ENCODE data around the gene RFX5. TPM values are rescaled to one million over a fixed set of nuclear protein-coding genes. Genes with fewer than 3 reads are reported as not detected.

Gene RFX5
- total RNA-seq, 1 donor from 2014 or later = 69.2 TPM

DNA sequence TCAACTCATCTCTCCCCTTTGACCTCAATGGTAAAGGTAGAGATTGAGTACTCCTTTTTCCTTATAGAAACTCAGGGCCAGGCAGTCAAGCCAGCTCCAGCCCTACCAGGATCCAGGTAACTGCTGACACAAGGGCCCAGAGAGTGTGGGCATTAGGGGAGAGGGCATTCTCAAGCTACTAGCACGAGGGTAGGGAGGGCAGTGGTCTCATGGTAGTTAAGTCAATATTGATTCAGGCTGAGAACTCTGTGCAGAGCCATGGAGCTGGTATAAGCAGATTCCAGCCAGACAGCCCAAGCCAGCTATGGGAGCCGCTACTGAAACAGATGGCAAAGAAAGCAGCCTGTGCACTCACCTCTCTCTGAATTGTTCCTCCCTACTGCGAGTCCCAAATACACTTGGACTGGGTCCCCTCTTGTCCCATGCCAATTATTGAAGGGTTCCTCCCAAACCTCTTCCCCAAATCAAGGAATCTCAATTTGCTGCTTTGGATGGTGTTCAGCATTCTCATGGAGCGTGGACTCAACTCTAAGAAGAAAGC, 22.6 kb downstream of the RFX5 start:
- Mint-ChIP-seq H3K4me3 (no peak overlapping the region), H3K27ac (no peak overlapping the region), H3K36me3 (ENCODE audit: low read depth) (peaks cover 46% of the 10 kb centered on the region), H3K9me3 (no peaks in the 10 kb centered on the region), H3K27me3 (no peaks in the 10 kb centered on the region), H3K4me1 (peaks cover 33% of the 10 kb centered on the region)
- DNase-seq = no peak
- intact Hi-C loops (cut with micrococcal nuclease) = no loop called here

DNA sequence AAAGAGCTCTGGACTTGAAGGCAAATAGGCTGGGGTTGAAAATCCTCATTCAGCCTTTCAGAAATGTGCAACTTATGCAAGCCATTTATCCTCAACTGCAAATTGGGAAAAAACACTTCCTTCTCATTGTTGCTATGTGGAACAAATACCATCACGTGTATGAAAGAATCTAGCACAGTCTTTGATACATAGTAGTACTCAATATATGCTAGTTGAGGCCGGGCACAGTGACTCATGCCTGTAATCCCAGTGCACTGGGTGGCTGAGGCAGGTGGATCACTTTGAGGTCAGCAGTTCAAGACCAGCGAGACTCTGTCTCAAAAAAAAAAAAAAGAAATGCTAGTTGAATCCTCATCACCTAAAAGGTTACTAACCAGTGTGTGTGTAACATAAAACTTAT, 28.1 kb downstream of the RFX5 start:
- H3K9me3 Mint-ChIP-seq = no peaks in the 10 kb centered on the region
- no peaks in the 10 kb centered on the region for H3K27me3 Mint-ChIP-seq
- peaks cover 60% of the 10 kb centered on the region for H3K36me3 Mint-ChIP-seq (ENCODE audit: low read depth)
- DNase-seq = no peak
- no peak overlapping the region for H3K4me3 Mint-ChIP-seq
- intact Hi-C loops (cut with micrococcal nuclease) = no loop called here
- H3K4me1 Mint-ChIP-seq = peaks cover 17% of the 10 kb centered on the region
- no peak overlapping the region for H3K27ac Mint-ChIP-seq

DNA sequence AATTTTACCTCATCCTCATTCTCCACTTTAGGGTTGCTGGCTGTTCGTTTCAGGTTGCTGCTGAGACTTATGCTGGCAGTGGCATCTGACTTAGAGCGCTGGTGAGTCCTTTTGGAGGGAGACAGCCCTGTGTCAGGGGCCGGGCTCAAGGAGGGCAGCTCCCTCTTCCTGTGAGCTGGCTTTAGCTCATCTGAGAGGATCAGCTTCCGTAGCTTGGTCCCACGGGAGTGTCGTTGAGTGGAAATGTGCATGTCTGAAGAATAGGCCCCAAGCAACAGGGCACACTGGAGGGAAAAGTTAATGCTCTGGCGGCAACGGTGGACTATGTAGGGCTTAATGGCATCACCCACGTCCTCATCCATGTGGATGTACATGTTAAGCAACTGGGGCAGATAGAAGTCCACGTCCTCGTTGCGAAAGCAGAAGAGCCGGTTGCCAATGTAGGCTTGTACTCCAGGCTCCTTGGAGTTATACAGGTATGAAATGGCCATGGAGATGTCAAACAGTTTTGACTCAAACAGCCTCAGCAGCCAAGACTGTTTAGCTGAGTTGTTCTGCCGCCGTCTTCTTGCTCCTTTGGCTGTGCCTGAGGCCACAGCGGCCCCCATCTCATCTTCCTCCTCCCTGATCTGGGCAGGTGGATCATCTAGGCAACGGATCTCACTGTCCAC, 31.4 kb downstream of the RFX5 start:
- peaks cover 35% of the 10 kb centered on the region for H3K4me1 Mint-ChIP-seq
- DNase-seq = no peak

DNA sequence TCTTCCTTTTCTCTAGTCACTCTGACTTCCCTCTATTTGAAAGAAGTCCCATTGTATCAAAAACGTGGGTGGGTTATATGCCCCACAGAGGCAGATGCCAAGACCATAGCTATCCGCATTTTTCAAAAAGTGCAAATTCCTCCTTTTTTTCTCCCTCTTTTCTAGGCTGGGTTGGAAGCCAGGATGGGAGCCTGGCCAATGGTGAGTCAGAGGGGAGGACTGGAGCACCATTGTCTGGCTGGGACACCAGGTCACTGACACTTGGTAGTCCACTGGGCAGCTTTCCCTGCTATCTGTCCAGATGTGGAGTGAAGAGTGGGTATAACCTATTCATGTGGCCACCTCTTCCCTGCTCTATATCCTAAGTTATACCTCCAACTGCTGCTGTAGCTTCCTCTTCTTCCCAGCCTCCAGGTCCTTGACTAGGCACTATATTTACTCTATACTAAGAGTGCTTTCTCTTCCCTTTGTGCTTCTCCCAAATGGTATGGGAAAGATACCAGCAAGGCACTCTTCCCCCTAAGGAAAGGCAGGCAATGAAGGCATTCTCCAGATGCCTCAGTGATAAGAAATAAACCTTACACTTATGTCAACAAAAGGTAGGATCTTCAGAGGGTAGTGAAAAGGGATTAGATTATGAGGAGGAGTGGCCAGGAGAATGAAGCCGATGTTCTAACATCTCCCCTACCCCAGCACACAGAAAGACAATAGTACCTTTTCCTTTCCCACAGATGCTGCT, 32.7 kb downstream of the RFX5 start:
- no peak overlapping the region for H3K4me3 Mint-ChIP-seq
- H3K4me1 Mint-ChIP-seq = peaks cover 36% of the 10 kb centered on the region
- intact Hi-C loops (cut with micrococcal nuclease) = loop anchor here (5.0 kb wide), 1 partner anchor 83 kb away; the partner anchor contains the start of gene PSMB4
- H3K27me3 Mint-ChIP-seq = no peaks in the 10 kb centered on the region
- H3K9me3 Mint-ChIP-seq = no peaks in the 10 kb centered on the region
- no peak overlapping the region for H3K27ac Mint-ChIP-seq
- peaks cover 57% of the 10 kb centered on the region for H3K36me3 Mint-ChIP-seq (ENCODE audit: low read depth)
- no peak for DNase-seq

More for the DNA sequence above, 31.4 kb downstream of the RFX5 start:
- Mint-ChIP-seq H3K4me3 (no peak overlapping the region), H3K27ac (no peak overlapping the region), H3K9me3 (no peaks in the 10 kb centered on the region), H3K27me3 (no peaks in the 10 kb centered on the region), H3K36me3 (ENCODE audit: low read depth) (peaks cover 66% of the 10 kb centered on the region)
- intact Hi-C loops (cut with micrococcal nuclease) = no loop called here

DNA sequence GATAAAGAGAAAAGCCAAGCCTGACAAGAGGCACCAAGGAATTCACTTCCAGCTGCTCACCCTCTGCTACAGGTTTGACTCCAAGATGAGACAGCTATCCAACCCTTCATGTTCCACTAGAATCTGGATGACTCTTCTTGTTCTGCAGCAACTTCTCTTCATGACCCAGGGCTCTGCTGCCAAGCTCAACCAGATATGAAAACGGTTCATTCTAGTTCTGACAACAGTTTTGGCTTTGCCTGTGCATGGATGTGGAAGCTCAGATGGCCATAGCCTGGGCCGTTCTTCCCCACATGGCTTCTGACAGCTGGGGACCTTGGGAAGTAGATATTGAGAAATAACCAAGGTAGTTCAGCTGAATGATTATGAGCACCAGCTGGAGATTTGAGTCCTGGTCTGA, 33.6 kb downstream of the RFX5 start:
- Mint-ChIP-seq H3K27me3 (no peaks in the 10 kb centered on the region), H3K36me3 (ENCODE audit: low read depth) (peaks cover 58% of the 10 kb centered on the region), H3K27ac (peak overlapping the region; percentile 25), H3K4me1 (peaks cover 32% of the 10 kb centered on the region), H3K4me3 (no peak overlapping the region), H3K9me3 (no peaks in the 10 kb centered on the region)
- no peak for DNase-seq
- intact Hi-C loops (cut with micrococcal nuclease) = loop anchor here (5.0 kb wide), 1 partner anchor 84 kb away; the partner anchor contains the start of gene PSMB4

DNA sequence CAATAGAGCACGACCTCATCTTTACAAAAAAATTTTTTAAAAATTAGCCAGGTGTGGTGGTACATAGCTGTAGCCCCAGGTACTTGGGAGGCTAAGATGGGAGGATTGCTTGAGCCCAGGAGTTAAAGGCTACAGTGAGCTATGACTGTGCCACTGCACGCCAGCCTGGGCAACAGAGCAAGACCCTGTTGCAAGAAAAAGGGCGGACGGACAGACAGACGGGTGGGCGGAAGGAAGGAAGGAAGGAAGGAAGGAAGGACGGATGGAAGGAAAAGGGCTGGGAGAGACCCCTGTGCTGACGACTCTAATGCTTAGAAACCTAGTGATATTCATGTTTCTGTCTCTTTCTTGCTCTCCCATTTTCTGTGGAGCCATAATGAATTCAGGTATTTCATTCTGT, 34.2 kb downstream of the RFX5 start:
- Mint-ChIP-seq H3K36me3 (ENCODE audit: low read depth) (peaks cover 63% of the 10 kb centered on the region), H3K4me1 (peaks cover 32% of the 10 kb centered on the region), H3K27ac (peak overlapping the region; percentile 94), H3K27me3 (no peaks in the 10 kb centered on the region), H3K9me3 (no peaks in the 10 kb centered on the region), H3K4me3 (no peak overlapping the region)
- intact Hi-C loops (cut with micrococcal nuclease) = loop anchor here (5.0 kb wide), 1 partner anchor 84 kb away; the partner anchor contains the start of gene PSMB4
- DNase-seq = no peak

DNA sequence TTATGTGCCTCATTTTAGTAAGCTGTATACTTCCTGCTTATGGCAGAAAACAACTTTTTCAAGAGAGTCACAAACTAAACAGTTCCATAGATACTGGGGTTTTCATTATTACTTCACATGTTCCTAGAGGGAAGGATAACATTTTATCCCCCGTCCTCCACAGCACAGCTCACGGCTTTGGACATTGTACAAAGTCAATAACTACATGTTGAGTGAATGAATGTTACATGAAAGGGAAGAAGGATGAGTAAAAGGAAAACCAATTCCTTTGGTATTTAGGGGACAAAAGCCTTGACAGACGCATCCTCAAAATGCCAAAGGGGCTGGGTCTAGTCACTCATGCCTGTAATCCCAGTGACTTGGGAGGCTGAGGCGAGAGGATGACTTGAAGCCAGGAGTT, 34.6 kb downstream of the RFX5 start:
- H3K27me3 Mint-ChIP-seq = no peaks in the 10 kb centered on the region
- intact Hi-C loops (cut with micrococcal nuclease) = loop anchor here (5.0 kb wide), 1 partner anchor 85 kb away; the partner anchor contains the start of gene PSMB4
- H3K4me3 Mint-ChIP-seq = peak overlapping the region; percentile 57
- H3K27ac Mint-ChIP-seq = peak overlapping the region; percentile 94
- no peak for DNase-seq
- peaks cover 32% of the 10 kb centered on the region for H3K4me1 Mint-ChIP-seq
- peaks cover 63% of the 10 kb centered on the region for H3K36me3 Mint-ChIP-seq (ENCODE audit: low read depth)
- no peaks in the 10 kb centered on the region for H3K9me3 Mint-ChIP-seq

DNA sequence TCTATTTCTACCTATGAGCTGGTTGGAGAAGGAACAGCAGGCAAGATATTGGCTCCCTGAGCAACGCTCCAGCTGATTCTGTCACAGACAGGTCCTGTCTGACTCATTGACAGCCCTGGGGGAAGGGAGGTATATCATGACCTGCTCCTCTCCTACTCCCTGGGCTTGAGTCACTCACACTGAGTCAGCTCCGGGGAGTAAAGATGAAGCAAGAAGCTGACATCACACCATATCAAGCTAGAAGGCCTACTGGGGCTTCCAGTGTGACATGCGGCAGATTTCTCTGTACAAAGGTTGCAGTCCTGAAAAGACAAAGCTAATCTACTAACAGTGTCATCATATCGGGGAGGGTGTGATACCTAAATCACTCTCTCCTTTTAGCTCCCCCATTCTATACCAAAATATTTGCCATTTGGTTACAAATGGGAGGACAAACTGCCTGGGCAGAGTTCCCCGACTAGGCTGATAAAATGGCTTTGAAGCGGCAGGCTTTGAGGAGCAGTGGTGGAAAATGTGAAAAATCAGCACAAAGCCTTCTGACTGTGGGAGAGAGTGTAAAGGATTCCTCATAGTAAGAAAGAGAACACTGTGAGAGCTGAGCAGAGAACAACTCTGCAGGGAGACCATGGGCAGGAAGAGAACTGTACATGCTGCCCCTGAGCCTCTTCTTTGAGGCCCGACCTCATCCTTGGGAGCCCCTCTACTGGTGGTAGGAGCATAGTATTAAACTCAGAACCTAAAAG, 35.3 kb downstream of the RFX5 start:
- Mint-ChIP-seq H3K4me3 (peak overlapping the region; percentile 57), H3K4me1 (peaks cover 32% of the 10 kb centered on the region), H3K27me3 (no peaks in the 10 kb centered on the region), H3K9me3 (no peaks in the 10 kb centered on the region), H3K27ac (peak overlapping the region; percentile 94), H3K36me3 (ENCODE audit: low read depth) (peaks cover 68% of the 10 kb centered on the region)
- DNase-seq = peak; percentile 85
- intact Hi-C loops (cut with micrococcal nuclease) = loop anchor here (1.0 to 5.0 kb wide), 5 partner anchors 11 to 86 kb away; partner anchors contain the start of genes PI4KB, PSMB4 and RFX5

DNA sequence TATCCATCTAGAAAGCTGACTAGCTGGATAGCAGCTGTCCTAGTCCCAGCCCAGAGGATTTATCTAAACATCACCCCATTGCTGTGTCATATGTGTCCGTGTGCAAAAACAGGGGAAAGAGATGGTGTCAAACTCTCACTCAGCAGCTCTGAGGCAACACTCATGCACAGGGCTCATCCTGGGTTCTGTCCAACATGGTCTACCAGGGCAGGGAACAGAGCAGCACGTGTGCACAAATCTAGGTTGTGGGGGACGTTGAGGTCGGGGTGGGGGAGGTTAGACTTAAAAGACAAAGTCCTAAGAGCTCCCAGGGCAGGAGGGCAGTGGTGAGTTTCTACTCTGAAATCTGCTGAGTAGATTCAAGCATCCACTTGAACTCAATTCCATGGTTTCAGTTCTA, 36.0 kb downstream of the RFX5 start:
- peaks cover 69% of the 10 kb centered on the region for H3K36me3 Mint-ChIP-seq (ENCODE audit: low read depth)
- peaks cover 32% of the 10 kb centered on the region for H3K4me1 Mint-ChIP-seq
- H3K9me3 Mint-ChIP-seq = no peaks in the 10 kb centered on the region
- DNase-seq = no peak
- peak overlapping the region; percentile 94 for H3K27ac Mint-ChIP-seq
- no peaks in the 10 kb centered on the region for H3K27me3 Mint-ChIP-seq
- intact Hi-C loops (cut with micrococcal nuclease) = loop anchor here (1.0 to 5.0 kb wide), 5 partner anchors 11 to 86 kb away; partner anchors contain the start of genes PI4KB, PSMB4 and RFX5
- H3K4me3 Mint-ChIP-seq = no peak overlapping the region

DNA sequence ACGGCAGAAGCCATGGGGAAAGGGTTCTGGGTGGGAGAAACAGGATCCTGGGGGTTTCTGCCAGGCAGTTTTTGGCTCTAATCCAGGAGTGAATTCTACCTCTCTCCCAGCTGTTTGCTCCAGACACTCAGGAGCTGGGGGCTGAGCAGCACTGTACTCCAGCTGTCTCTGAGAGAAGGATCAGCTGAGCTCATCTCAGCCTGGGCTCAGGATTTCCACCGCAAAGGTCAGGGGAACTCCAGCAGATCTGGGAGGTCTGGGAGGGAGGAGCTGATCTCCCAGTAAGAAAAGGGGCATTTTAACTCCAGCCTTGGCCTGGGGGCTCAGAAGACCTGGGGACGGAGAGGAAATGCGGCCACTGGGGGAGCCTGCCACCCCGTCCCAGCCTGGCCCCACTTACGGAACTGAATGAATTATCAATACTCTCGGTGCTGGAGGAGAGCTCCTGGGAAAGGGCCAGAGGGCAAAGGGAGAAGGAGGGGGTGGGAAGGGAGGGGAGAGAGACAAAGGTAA, 37.2 kb downstream of the RFX5 start:
- intact Hi-C loops (cut with micrococcal nuclease) = loop anchor here (2.0 to 5.0 kb wide), 2 partner anchors 17 to 87 kb away; partner anchors contain the start of genes PI4KB and PSMB4
- Mint-ChIP-seq H3K36me3 (ENCODE audit: low read depth) (peaks cover 71% of the 10 kb centered on the region), H3K4me1 (peaks cover 32% of the 10 kb centered on the region), H3K27me3 (no peaks in the 10 kb centered on the region), H3K9me3 (no peaks in the 10 kb centered on the region), H3K27ac (no peak overlapping the region), H3K4me3 (no peak overlapping the region)
- no peak for DNase-seq

DNA sequence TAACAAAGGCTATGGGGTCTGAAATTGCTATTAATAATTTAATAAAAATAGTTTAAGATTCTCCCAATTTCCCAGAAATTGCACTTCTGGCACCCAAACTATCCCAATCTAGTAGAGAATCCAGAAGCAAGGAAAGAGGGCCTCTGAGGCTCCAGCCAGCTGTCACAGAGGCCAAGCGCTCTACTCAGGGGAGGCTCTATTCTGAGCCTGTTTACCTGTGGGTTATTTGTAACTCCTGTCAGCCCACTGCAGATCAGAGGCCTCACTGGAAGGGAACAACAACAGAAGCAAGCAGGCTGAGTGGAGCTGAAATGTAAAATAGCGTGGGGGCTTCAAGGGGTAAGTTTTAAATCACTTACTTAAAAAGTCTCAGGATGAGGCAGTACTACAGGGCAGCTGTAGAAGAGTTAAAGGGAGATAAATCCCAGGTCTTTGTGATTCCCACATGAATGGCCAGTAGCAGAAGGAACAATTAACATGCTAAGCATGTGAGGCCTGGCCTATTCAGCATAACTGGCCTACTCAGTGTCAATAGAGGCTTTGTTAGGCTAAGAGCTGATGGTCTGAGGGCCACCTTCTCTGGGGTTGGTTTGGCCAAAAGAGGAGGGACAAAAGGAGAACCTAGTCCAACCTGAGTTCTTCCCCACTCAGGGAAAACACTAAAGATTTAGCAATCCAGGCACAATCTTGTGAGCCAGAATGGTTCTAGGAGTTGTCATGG, 52.1 kb downstream of the RFX5 start:
- H3K4me3 Mint-ChIP-seq = no peak overlapping the region
- no peak overlapping the region for H3K27ac Mint-ChIP-seq
- no peaks in the 10 kb centered on the region for H3K27me3 Mint-ChIP-seq
- H3K4me1 Mint-ChIP-seq = no peaks in the 10 kb centered on the region
- no peaks in the 10 kb centered on the region for H3K9me3 Mint-ChIP-seq
- intact Hi-C loops (cut with micrococcal nuclease) = no loop called here
- H3K36me3 Mint-ChIP-seq (ENCODE audit: low read depth) = peaks cover 54% of the 10 kb centered on the region
- no peak for DNase-seq

DNA sequence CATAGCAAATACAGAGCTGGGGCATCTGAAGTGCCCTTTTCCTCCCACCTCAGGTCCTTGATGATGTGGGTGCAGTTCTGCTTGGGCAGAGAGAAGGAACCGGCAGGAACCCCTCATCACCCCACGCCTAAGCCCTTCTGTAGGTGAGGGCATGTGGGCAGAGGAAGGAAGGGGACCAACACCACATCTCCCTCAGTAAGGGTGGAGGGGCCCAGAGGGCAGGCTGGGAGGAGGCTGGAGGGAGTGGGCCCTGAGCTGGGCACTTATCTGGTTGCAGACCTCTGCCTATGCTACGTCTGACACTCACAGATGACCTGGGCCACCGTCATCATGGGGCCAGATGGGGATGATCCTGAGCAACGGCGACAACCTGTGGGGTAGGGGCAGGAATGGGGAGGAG, 54.0 kb downstream of the RFX5 start:
- Mint-ChIP-seq H3K27me3 (no peaks in the 10 kb centered on the region), H3K36me3 (ENCODE audit: low read depth) (peaks cover 50% of the 10 kb centered on the region)
- intact Hi-C loops (cut with micrococcal nuclease) = no loop called here

More for the DNA sequence above, 54.0 kb downstream of the RFX5 start:
- DNase-seq = no peak
- no peak overlapping the region for H3K4me3 Mint-ChIP-seq
- H3K4me1 Mint-ChIP-seq = peaks cover 3% of the 10 kb centered on the region
- no peaks in the 10 kb centered on the region for H3K9me3 Mint-ChIP-seq
- H3K27ac Mint-ChIP-seq = no peak overlapping the region

Measured in activated CD4-positive, alpha-beta T cell treated with anti-CD3 and anti-CD28 coated beads, Interleukin-2, amount 10 ng/mL, durations not matched to agents 24 days and 14 days (primary cell).